GM19025 (cell line): ENCODE measurements around the gene MTARC2.
"Not testable (repeated sequence)": the region's sequence is repeated elsewhere in the genome, so short reads cannot be mapped to it uniquely, and the experiment has no call there.

ENCODE experiments used
- ATAC-seq: cut with Tn5 transposase; IDR thresholded peaks from one replicate; pipeline ENCODE4 v1.9.1; 2021; ENCODE audit warnings: mild to moderate bottlenecking, low read depth, moderate library complexity; ENCODE audit not compliant: unreplicated experiment

MTARC2 gene

GRCh38 chr1:220748089-220748934 is at the start of gene MTARC2:
TSS of gene MTARC2 (plus strand) at chr1:220748322. CDS start at chr1:220748532, 210 bp downstream.
- ATAC-seq: peak; percentile 98

DNA sequence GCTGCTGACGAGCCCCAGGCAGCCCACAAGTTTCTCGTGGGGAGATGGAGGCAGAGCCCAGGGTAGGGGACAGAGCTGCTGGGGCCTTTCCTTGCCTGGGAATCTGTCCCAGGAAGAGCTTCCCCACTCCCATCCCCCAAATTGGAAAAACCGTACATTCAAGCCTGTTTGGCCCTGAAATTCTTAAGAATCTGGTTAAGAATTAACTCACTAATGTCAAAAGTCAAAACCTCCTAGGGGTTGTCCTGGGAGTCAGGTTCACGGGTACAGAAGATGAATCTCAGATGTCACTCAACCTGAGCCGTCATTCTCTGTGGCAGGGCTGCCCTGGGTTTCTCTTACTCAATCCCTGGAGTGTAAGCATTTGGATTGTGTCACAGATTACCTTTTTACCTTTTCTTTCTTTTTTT is 49.5 kb upstream of the MTARC2 start:
- no peak for ATAC-seq

DNA sequence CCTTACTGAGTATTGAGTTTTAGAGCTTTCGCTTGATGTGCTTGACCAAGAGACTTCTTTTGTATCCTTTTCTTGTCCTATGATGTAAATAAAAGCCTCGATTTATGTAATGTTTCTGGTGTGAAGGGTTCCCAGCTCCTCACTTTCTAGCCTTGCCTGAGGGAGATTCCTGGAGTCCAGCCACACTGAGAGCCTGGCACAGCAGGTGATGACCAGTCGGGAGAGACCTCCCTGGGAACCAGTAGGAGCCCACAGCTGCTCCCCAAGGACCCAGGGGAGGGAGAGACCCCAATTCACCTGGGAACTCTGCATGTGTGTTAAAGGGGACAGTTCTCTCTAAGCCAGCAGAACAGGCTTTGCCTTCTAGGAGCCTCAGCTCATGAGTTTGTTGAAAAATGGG is 49.1 kb upstream of the MTARC2 start:
- no peak for ATAC-seq

- no peak for ATAC-seq
These were observed 47.5 kb upstream of the MTARC2 start for GRCh38 chr1:220700556-220701179.

DNA sequence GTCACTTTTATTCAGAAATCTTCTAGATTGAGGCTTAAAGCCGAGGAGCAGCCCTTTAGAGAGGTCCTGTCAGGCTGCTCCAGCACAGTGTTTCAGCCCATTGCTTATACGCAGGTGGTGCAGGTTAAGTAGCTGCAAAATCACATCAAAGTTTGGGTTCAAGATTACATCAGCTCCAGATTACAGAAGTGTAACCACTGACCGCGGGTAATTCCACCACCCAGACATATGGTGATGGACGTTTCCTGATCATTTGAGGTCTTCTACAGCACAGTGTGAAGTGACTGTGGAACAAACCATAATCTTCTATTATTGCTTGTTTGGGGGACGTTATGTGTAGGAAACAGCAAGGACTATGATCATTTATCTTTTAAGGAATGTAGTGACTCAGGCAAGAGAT is 46.1 kb upstream of the MTARC2 start:
- ATAC-seq: no peak

DNA sequence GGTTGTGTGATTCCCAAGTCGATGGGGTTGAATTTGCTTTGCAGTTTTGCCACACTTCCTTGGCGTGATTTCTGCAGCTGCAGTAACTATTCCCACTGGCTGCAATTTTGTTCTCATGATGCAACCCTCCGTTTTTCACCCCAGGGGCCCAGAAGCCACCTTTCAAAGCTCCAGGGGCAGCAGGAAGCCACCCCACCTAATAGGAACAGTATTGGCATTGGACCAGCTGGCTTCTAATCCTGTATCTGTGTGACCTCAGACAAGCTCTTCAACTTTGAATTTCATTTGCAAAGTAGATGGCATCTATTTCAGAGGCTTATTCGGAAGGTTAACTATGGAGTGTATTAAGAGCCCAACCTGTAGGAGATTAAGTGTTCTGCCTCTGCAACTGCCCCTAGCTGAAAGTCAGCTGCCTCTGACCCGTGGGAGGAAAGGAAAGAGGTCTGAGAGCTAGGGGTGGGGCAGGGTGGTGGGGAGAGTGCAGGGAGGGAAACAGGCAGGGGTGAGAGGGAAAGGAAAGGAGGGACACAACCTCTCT is 45.3 kb upstream of the MTARC2 start:
- no peak for ATAC-seq

- ATAC-seq: no peak
These were observed 44.8 kb upstream of the MTARC2 start for GRCh38 chr1:220703305-220703704.

DNA sequence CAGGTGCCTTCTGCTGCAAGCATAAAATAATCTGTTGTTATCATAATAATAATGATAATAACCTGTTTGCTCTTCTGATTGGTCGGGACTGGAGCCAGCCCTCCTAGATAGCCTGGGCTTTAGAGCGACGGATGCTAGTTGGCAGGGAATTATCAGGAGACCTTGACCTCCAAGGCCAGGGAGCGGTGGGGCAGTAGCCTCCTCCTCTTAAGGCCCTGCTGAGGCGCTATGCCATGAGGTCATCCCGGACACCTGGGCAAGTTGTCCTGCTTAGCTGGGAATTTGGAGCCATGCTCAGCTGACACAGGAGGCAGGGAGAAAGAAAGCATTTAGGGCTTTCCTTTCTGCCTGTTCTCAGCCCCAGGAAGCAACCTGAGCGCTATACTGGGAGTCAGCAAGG is 42.3 kb upstream of the MTARC2 start:
- no peak for ATAC-seq

DNA sequence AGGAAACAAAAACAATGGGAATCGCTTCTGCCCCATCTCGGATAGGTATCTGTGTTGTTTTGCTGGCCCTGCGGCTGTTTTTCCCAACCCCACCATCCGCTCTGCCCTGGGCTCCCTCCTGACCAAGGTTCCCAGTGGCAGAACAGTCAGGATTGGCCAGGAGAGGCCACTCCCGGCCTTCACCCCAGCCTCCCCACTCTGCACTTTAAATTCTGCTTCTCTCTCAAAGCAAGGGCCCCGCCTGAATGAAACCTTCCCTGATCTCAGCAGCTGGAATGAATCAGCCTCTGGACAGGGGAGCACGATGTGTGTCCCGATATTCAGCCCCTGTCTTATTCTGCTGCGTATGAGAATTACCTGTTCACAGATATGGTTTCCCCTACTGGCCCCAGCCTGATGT is 41.6 kb upstream of the MTARC2 start:
- no peak for ATAC-seq

DNA sequence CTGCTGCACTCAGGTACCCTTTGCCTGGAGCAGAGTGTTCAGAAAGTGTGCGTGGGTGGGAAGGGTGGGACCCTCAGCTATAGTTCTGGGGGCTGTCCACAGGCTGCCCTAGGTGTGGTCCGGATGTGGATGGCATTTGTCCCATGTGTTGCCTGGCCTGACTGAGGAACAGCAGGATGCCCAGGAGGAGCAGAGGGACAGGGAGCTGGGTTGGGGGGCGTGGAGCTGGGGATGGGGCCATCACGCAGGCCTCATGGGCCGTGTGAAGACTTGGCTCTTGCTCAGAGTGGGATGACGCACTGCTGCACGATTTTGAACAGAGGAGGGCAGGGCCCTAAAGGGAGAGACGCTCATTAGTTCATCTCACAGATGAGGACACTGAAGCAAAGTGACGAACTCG is 41.0 kb upstream of the MTARC2 start:
- no peak for ATAC-seq

- ATAC-seq: no peak
These were observed 39.9 kb upstream of the MTARC2 start for GRCh38 chr1:220708244-220708643.

DNA sequence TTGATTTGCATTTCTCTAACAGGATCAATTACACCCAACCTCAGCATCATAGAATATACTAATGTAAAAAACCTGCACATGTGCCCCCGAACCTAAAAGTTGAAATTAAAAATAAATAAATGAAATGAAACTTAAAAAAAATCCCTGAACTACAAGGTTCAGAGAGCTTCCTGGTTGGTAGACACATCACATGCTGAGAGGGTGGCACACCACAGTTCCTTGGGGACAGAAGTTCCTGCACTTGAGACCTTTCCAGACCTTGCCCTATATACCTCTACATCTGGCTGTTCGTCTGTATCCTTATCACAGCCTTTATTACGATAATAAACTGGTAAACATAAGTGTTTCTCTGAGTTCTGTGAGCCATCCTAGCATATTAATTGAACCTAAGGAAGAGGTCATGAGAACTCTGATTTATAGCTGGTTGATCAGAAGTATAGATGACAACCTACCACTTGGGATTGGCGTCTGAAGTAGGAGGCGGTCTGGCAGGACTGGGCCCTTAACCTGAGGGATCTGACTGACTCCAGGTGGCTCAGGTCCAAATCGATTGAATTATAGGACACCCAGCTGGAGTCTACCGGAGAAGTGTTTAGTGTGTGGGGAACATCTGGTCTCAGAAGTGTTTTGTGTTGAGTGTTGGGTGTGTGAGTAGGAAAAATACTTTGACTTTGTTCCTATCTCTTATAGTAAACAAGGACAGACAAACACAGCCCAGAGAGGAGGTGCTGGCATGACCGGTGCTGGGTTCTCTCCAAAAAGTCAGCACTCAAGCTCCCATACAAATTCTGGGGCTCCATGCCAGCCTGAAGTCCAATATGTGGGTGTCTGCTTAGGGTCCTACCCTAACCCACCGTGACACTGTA is 39.0 kb upstream of the MTARC2 start:
- no peak for ATAC-seq

DNA sequence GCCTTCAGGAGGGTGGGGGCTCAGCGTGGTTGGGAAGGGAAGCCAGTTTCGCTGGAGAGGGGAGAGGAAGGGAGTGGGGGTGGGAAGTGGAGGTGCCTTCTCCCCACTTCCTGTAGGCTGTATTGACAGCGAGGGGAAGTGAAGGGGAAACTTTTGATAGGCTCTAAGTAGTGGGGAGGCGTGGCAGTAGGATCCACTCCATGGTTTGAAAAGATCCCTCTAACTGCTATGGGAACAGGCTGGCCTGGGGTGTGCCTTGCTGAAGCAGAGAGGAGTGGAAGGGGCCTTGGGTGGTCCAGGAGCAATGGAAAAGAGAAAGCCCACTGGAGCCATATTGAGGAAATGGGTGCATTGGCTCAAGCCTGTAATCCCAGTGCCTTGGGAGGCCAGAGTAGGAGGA is 37.8 kb upstream of the MTARC2 start:
- ATAC-seq: no peak

- peak; percentile 84 for ATAC-seq
These were observed 36.9 kb upstream of the MTARC2 start for GRCh38 chr1:220711056-220711809.

DNA sequence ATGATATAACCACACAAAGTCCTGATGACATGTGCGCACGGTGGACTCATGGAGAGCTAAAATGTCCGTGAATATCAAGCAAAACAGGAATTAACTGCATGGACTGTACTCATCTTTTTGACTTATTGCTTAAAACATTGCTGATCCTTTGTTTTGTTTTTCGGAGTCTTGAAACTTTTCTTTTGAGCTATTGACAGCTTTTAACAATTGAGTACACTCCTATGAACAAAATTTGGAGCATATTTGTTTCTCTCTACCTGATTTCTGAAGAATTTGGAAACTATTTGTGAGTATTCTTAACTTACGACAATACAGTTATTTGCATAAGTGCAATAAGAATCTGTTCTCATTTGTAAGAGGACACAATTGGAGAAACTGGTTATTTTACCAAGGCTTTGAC is 32.1 kb upstream of the MTARC2 start:
- not testable (repeated sequence) for ATAC-seq

DNA sequence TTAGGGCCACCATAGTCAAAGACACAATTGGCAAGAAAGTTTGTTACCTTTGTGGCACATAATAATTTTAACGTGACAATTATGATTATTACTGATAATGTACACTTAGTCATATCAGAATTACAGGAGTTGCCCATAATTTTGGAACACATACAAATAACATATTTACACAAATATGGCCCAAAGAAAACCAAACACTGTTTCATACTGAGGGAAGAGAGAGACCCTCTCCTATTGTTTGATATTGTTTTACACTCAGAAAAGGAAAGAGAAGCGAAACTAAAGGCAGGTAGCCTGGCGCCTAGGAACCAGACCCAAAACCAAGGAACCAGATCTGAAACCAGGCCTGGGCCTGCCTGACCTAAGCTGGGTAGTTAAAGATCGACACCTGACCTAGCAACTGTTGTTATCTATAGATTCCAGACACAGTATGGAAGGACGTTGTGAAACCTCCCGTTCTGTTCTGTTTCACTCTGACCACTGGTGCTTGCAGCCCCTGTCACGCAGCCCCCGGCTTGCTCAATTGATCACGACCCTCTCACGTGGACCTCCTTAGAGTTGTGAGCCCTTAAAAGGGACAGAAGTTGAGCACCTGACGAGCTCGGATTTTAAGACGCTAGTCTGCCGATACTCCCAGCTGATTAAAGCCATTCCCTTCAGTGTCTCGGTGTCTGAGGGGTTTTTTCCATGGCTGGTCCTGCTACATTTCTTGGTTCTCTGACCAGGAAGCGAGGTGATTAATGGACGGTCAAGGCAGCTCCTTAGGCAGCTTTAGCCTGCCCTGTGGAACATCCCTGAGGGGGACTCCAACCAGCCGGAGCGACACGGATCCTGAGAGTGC is 30.1 kb upstream of the MTARC2 start:
- peak; percentile 63 for ATAC-seq

DNA sequence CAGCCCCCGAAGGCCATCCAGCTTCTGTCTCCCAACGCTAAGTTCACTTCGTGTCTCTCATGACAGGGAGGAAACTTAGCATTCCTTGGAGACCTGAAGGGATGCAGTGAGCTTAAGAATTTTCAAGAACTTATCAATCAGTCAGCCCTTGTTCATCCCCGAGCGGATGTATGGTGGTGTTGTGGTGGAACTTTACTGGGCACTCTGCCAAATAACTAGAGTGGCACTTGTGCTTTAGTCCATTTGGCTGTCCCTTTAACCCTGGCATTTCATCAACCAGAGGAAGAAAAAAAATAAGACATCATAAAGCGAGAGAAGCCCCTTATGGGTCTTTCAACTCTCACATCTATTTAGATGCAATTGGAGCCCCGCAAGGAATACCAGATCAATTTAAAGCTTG is 26.9 kb upstream of the MTARC2 start:
- ATAC-seq: not testable (repeated sequence)

GRCh38 chr1:220726634-220727033 is 21.5 kb upstream of the MTARC2 start:
- ATAC-seq: no peak

- ATAC-seq: no peak
These were observed 20.6 kb upstream of the MTARC2 start for GRCh38 chr1:220727519-220727918.
